K562 (cell line): ENCODE measurements around the gene DYDC1. TPM values are rescaled to one million over a fixed set of nuclear protein-coding genes. Genes with fewer than 3 reads are reported as not detected.

Experiments used
- ARID1B ChIP-seq: fragments of 450-650 bp; IDR thresholded peaks from 2 replicates; pipeline ENCODE4 v1.6.1; 2016; ENCODE audit warnings: antibody characterized with exemption, mild to moderate bottlenecking, inconsistent platforms
- BCLAF1 ChIP-seq, 2 experiments: fragments of 450-650 bp in 1 of 2; IDR thresholded peaks; 2 replicates each; pipeline ENCODE4 v1.6.1; 2011 to 2017; ENCODE audit warnings: low read depth in 2 of 2, antibody characterized with exemption in 1 of 2, borderline replicate concordance in 1 of 2, low read length in 1 of 2, mild to moderate bottlenecking in 1 of 2, mixed read lengths in 1 of 2; ENCODE audit not compliant: control insufficient read depth in 1 of 2
- CBX1 ChIP-seq: sonication (generic); IDR thresholded peaks from 2 replicates; pipeline ENCODE4 v1.6.1; 2016; ENCODE audit warnings: antibody characterized with exemption, low read depth, mild to moderate bottlenecking
- CHCHD3 ChIP-seq: fragments of 250-450 bp; sonication (Bioruptor Pico); IDR thresholded peaks from 2 replicates; pipeline ENCODE4 v2.1.2; 2022; ENCODE audit warnings: mild to moderate bottlenecking
- CHD1 ChIP-seq: fragments of 200-600 bp; sonication (generic); IDR thresholded peaks from one replicate; pipeline ENCODE4 v1.6.1; 2012; ENCODE audit warnings: mild to moderate bottlenecking, moderate library complexity, low read length, inconsistent platforms
- DACH1 ChIP-seq: fragments of 450-650 bp; IDR thresholded peaks from 2 replicates; pipeline ENCODE4 v1.6.1; 2018; ENCODE audit not compliant: partially characterized antibody
- GATAD2A ChIP-seq: fragments of 450-650 bp; IDR thresholded peaks from 2 replicates; pipeline ENCODE4 v1.6.1; 2017
- HDGF ChIP-seq: fragments of 450-650 bp; IDR thresholded peaks from 2 replicates; pipeline ENCODE4 v1.6.1; 2016
- KDM4B ChIP-seq, 2 experiments: fragments of 450-650 bp in 1 of 2; sonication (generic) in 1 of 2; IDR thresholded peaks; 2 replicates each; pipeline ENCODE4 v1.6.1; 2016 to 2017; ENCODE audit warnings: borderline replicate concordance in 2 of 2, antibody characterized with exemption in 1 of 2, low read depth in 1 of 2, mild to moderate bottlenecking in 1 of 2
- RAD21 ChIP-seq, 2 experiments: fragments of 250-450 bp in 1 of 2; fragments of 450-650 bp in 1 of 2; sonication (Bioruptor Pico) in 1 of 2; formaldehyde crosslinking in 1 of 2; IDR thresholded peaks in 1 of 2; conservative IDR thresholded peaks in 1 of 2; 2 replicates each; pipeline versions ENCODE4 v1.4.0 to v1.8.0; 2020 to 2022; ENCODE audit warnings: mild to moderate bottlenecking in 2 of 2, moderate library complexity in 1 of 2
- RHOXF2B ChIP-seq: fragments of 250-450 bp; sonication (Bioruptor Pico); conservative IDR thresholded peaks from 2 replicates; pipeline ENCODE4 v1.5.1; 2021
- ZC3H11A ChIP-seq: IDR thresholded peaks from 2 replicates; pipeline ENCODE4 v1.6.1; 2012; ENCODE audit warnings: low read depth, low read length, improper control_type of control experiment
- ZEB2 ChIP-seq: fragments of 450-650 bp; IDR thresholded peaks from 2 replicates; pipeline ENCODE4 v1.6.1; 2016
- ZNF146 ChIP-seq: IDR thresholded peaks from one replicate; pipeline ENCODE4 v1.6.1; 2018; ENCODE audit warnings: missing compliant biosample characterization; ENCODE audit not compliant: unreplicated experiment
- ZNF766 ChIP-seq: fragments of 200-800 bp; sonication (Bioruptor generic); conservative IDR thresholded peaks from 2 replicates; pipeline ENCODE4 v1.6.1; 2016; ENCODE audit warnings: missing genetic modification characterization, missing compliant biosample characterization
- polyA plus RNA-seq, 8 experiments: library from polyadenylated mRNA; depleted of rRNA in 4 of 8; stranded (reverse) in 5 of 8; unstranded in 3 of 8; fragments of >200 nt; fragmentation: Nextera tagmentation in 2 of 8; fragmentation: Illumina TruSeq in 1 of 8; extraction: Ambion mirVana in 2 of 8; extraction: Trizol in 1 of 8; gene quantifications; 2 replicates each; pipeline versions ENCODE4 v1.2.1 to v1.2.3, GENCODE V29; 2011 to 2014; ENCODE audit warnings: inconsistent platforms in 1 of 8, missing spikeins in 1 of 8
- total RNA-seq, 7 experiments: library from RNA; depleted of rRNA in 6 of 7; stranded (reverse); fragments of >200 nt in 6 of 7; fragmentation: Illumina TruSeq in 2 of 7; extraction: Trizol in 2 of 7; gene quantifications; 2 replicates each; pipeline versions ENCODE4 v1.2.1 to v1.2.3, GENCODE V29; 2011 to 2021; ENCODE audit warnings: low replicate concordance in 1 of 7
- TF ChIP-seq, protein P1 (sequence below): fragments of 250-450 bp; sonication (Bioruptor Pico); IDR thresholded peaks from 2 replicates; pipeline ENCODE4 v1.9.0; 2021; ENCODE audit warnings: mild to moderate bottlenecking, inconsistent platforms
- TF ChIP-seq, protein P2 (sequence below): fragments of 450-650 bp; IDR thresholded peaks from 2 replicates; pipeline ENCODE4 v1.6.1; 2016; ENCODE audit warnings: borderline replicate concordance

The DYDC1 gene
- total and polyA plus RNA-seq, 9 of the 15 experiments (the other 6 are each of a cell fraction or from before 2014, with no cell fraction given) = not detected

DNA sequence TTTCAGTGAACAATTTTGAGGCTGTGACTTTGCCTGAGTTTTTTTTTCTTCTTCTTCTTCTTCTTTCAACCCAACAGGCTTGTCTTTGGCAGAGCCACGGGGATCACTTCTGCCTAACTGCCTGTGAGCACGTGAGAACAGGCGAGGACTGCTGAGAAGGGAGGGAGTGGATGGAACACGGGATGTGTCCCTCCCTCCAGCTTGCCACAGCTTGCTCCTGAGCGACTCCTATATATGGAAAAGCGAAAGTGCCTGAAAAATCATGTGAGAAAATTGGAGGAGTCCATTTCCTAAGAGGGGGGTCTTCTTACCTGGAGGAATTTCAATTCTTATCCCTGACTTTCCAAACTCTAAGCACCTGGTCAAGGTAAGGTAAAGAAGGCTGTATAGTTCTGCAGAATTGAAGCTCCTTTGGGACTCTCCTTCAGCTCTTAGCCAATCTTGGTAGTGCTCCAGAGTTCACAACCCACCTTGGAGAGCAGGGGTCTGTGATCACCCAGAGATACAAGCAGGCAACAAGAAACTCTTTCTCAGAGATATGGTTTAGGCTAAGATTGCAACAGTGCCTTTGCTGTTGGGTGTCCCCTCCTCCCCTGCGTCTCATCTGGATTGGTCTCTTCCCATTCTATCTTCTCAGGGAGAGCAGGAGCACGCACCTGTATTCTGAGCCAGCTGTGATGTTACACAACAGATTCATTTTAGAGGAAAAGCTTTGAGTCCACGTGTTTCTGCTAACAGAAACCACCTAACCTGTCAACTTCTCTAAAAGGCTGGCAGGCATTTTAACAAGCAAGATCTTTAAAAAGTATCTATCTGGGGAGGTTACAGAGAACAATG, 66.9 kb downstream of the DYDC1 start, which contains the start of gene MAT1A (continued):
- no peak for TF ChIP-seq CBX1
- TF ChIP-seq RHOXF2B (CRISPR knock-in tag) = no peak
- TF ChIP-seq BCLAF1 (IDR thresholded peaks at IDR 0.05; ENCODE audit: borderline replicate concordance in 1 of 2, control insufficient read depth in 1 of 2, low read depth in 2 of 2, low read length in 1 of 2) = no peak
- no peak for TF ChIP-seq DACH1
- TF ChIP-seq, protein P1, sequence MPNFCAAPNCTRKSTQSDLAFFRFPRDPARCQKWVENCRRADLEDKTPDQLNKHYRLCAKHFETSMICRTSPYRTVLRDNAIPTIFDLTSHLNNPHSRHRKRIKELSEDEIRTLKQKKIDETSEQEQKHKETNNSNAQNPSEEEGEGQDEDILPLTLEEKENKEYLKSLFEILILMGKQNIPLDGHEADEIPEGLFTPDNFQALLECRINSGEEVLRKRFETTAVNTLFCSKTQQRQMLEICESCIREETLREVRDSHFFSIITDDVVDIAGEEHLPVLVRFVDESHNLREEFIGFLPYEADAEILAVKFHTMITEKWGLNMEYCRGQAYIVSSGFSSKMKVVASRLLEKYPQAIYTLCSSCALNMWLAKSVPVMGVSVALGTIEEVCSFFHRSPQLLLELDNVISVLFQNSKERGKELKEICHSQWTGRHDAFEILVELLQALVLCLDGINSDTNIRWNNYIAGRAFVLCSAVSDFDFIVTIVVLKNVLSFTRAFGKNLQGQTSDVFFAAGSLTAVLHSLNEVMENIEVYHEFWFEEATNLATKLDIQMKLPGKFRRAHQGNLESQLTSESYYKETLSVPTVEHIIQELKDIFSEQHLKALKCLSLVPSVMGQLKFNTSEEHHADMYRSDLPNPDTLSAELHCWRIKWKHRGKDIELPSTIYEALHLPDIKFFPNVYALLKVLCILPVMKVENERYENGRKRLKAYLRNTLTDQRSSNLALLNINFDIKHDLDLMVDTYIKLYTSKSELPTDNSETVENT (CRISPR knock-in tag) = no peak
- no peak for TF ChIP-seq CHD1
- TF ChIP-seq ZNF146 (CRISPR knock-in tag) = no peak
- TF ChIP-seq ARID1B = no peak
- TF ChIP-seq CHCHD3 (CRISPR knock-in tag) = no peak
- no peak for TF ChIP-seq ZC3H11A
- peak in 1 of 2 experiments; percentile 13; a peak in 1 of 4 replicates for TF ChIP-seq RAD21 (CRISPR knock-in tag; conservative IDR thresholded peaks at IDR 0.05 in 1 of 2, IDR thresholded peaks at IDR 0.05 in 1 of 2)
- TF ChIP-seq HDGF = no peak
- TF ChIP-seq GATAD2A = no peak
- TF ChIP-seq ZEB2 = no peak
- TF ChIP-seq KDM4B (IDR thresholded peaks at IDR 0.05; ENCODE audit: borderline replicate concordance in 2 of 2, low read depth in 1 of 2) = no peak
- peak; percentile 81 for TF ChIP-seq ZNF766 (CRISPR knock-in tag)
- TF ChIP-seq, protein P2, sequence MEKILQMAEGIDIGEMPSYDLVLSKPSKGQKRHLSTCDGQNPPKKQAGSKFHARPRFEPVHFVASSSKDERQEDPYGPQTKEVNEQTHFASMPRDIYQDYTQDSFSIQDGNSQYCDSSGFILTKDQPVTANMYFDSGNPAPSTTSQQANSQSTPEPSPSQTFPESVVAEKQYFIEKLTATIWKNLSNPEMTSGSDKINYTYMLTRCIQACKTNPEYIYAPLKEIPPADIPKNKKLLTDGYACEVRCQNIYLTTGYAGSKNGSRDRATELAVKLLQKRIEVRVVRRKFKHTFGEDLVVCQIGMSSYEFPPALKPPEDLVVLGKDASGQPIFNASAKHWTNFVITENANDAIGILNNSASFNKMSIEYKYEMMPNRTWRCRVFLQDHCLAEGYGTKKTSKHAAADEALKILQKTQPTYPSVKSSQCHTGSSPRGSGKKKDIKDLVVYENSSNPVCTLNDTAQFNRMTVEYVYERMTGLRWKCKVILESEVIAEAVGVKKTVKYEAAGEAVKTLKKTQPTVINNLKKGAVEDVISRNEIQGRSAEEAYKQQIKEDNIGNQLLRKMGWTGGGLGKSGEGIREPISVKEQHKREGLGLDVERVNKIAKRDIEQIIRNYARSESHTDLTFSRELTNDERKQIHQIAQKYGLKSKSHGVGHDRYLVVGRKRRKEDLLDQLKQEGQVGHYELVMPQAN = no peak
